22Rv1 (cell line): Measurements from ENCODE around the gene USP6NL.

Experiments used
- H3K27ac ChIP-seq: fragments of 450-650 bp; 2 replicates; pipeline ENCODE4 v1.5.1; 2017
- CTCF ChIP-seq: fragments of 450-650 bp; IDR thresholded peaks from 2 replicates; pipeline ENCODE4 v1.5.1; 2017; ENCODE audit warnings: mild to moderate bottlenecking
- ZFX ChIP-seq: fragments of 450-650 bp; IDR thresholded peaks from 2 replicates; pipeline ENCODE4 v1.6.1; 2017; ENCODE audit warnings: antibody characterized with exemption, borderline replicate concordance

Gene USP6NL

GRCh38 chr10:11646450-11646849, 35.0 kb upstream of the USP6NL start:
- TF ChIP-seq CTCF, result no peak
- TF ChIP-seq ZFX, result no peak
- H3K27ac ChIP-seq, result no peak overlapping the region

GRCh38 chr10:11643039-11643438, 31.6 kb upstream of the USP6NL start:
- no peak overlapping the region for H3K27ac ChIP-seq
- TF ChIP-seq CTCF (no peak), ZFX (no peak)

DNA sequence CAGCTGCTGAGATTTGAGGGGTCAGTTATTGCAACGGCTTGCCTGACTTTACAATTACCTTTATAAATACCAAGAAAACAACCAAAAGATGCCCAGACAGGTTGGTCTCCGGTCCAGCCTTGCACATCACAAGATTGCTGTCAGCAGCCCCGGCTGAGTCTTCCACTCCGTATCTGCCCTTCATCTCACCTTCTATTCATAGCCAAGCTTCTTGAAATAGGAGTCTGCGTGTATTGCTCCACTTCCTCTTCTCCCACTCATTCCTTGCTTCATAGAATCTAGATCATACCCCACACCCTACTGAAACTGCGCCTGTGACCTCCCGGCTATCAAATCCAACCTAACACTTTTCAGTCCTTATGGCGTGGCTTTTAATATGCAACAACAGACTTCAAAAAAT, 31.1 kb upstream of the USP6NL start:
- H3K27ac ChIP-seq, result no peak overlapping the region
- TF ChIP-seq CTCF (no peak), ZFX (no peak)

- H3K27ac ChIP-seq, result no peak overlapping the region
- TF ChIP-seq ZFX (no peak), CTCF (no peak)
Observed at GRCh38 chr10:11639849-11640764, 28.7 kb upstream of the USP6NL start.

- H3K27ac ChIP-seq, result no peak overlapping the region
- TF ChIP-seq CTCF (no peak), ZFX (no peak)
Observed at GRCh38 chr10:11639362-11639761, 27.9 kb upstream of the USP6NL start.

DNA sequence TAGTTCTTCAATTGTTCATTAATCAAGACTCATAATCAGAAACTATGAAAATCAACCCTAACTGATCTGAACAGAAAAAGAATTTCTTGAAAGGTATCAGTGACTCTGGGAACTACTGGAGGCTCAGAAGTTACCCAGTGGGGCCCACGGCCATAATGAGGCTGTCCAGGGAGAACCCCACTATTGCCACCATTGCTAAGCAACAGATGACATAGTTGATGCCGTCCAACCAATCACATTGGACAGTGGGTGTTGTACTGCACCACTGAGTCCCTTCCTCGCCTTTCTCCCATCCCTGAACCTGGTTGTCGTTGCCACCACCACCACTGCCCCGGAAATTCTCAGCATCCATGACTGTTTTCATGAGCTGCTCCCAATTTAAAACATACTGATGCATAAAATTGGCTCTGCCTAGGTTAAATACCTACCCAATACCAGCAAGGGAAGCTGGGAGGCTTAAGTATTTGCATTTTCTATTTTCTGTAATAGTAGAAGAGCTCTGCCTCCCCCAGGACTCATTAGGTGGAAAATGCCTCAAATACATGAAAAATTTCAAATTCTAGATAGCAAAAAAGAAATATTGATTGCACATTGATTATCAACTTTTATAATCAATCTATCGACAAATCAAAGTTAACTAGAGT, 26.7 kb upstream of the USP6NL start:
- no peak overlapping the region for H3K27ac ChIP-seq
- TF ChIP-seq CTCF (no peak), ZFX (no peak)

DNA sequence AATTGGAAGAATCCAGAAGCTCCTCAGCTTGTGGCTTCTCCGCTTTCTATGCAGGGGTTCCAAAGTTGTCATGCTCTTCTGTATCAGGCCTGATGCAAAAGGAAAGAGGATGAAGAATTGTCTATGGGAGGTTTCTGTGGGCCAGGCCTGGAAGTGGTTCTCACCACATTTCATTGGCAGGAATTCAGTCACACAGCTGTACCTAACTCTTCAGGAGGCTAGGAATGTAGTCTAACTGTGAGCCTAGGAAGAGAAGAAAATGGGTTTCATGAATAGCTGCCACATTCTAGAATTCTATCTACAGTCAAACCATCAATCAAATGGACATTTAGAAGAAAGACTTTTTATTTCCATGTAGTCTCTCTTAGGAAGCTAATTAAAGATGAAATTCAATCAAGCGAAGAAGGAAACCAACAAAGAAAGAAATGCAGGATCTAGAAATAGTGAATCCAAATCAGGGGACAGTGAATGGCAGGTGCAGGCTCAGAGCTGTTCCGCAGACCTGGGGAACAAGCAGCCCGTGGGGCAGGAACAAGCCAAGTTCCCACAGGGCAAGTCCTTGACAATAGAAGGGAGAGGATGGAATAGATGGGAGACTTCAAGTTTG, 25.4 kb upstream of the USP6NL start:
- no peak overlapping the region for H3K27ac ChIP-seq
- no peak for TF ChIP-seq ZFX
- TF ChIP-seq CTCF, result no peak
